ENCODE data around the gene SLC37A1. TPM values are rescaled to one million over a fixed set of nuclear protein-coding genes. Genes with fewer than 3 reads are reported as not detected.

The SLC37A1 gene
- total RNA-seq, 2 donors from 2014 or later, result 98.5 to 118 TPM

DNA sequence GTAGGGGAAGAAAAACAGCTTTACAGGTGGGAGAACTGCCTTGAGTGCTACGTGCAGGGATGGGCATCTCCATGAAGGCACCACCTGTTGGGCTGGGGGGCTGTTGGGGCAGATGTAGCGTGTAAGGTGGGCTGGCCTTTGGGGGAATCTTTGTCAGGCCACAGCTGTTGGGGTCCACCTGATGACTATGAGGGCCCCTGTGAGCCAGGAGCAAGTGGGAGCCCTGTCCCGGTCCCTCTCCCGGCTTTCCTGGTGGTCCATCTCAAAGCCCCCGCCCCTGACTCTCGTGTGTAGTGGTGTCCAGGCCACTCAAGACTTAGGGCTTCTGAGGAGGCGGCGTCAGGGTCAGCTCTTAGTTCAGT lies 13.5 kb downstream of the SLC37A1 start:
- intact Hi-C loops (cut with DNase I), result no loop called here
- Histone ChIP-seq H3K27ac (peak overlapping the region; percentile 82), H3K4me1 (peaks cover 41% of the 10 kb centered on the region), H3K9ac (ENCODE audit: low read depth in 2 of 2, low read length in 2 of 2) (peak overlapping the region in 1 of 2 donors; percentile 68), H3K4me3 (no peak overlapping the region), H3K27me3 (no peaks in the 10 kb centered on the region), H3K9me3 (no peaks in the 10 kb centered on the region), H3K36me3 (peaks cover 4% of the 10 kb centered on the region)
- no peak for DNase-seq
- TF ChIP-seq, protein P1, sequence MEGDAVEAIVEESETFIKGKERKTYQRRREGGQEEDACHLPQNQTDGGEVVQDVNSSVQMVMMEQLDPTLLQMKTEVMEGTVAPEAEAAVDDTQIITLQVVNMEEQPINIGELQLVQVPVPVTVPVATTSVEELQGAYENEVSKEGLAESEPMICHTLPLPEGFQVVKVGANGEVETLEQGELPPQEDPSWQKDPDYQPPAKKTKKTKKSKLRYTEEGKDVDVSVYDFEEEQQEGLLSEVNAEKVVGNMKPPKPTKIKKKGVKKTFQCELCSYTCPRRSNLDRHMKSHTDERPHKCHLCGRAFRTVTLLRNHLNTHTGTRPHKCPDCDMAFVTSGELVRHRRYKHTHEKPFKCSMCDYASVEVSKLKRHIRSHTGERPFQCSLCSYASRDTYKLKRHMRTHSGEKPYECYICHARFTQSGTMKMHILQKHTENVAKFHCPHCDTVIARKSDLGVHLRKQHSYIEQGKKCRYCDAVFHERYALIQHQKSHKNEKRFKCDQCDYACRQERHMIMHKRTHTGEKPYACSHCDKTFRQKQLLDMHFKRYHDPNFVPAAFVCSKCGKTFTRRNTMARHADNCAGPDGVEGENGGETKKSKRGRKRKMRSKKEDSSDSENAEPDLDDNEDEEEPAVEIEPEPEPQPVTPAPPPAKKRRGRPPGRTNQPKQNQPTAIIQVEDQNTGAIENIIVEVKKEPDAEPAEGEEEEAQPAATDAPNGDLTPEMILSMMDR (IDR thresholded peaks at IDR 0.05), result no peak

DNA sequence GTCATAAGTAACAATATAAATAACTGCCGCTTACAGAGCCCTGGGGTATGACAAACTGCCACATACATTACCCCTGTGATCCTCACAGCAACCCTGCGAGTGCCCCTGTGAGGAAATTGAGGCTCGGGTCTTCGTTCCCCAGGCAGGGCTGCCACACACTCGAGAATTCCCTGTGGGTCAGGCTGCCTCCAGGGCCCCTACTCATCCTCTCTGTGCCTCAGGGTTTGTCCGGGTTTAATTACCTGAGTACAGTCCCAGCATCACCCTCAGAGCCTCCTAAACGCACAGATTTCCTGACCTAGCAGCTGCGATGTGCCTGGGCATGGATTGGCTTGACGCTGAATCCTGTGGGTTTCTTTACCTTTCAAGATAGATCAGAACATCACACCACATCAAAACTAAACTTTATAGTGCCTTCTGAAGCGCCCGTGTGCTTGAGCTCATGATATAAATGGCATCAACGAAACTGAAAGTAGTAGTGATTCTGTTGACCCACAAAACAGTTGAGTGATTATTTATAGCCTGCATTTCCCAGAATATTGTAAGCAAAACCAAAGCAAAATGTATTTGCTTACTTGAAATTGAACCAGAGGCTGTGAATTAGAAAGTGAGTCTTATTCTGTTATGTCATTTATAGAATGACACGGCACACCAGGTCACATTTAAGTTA lies 14.0 kb downstream of the SLC37A1 start:
- DNase-seq, result no peak
- peak overlapping the region; percentile 82 for H3K27ac ChIP-seq
- H3K9ac ChIP-seq (ENCODE audit: low read depth in 2 of 2, low read length in 2 of 2), result peak overlapping the region in 1 of 2 donors; percentile 68
- no peaks in the 10 kb centered on the region for H3K27me3 ChIP-seq
- no peak overlapping the region for H3K4me3 ChIP-seq
- TF ChIP-seq, protein P1 (IDR thresholded peaks at IDR 0.05), result no peak
- no peaks in the 10 kb centered on the region for H3K9me3 ChIP-seq
- peaks cover 4% of the 10 kb centered on the region for H3K36me3 ChIP-seq
- intact Hi-C loops (cut with DNase I), result no loop called here
- H3K4me1 ChIP-seq, result peaks cover 41% of the 10 kb centered on the region

DNA sequence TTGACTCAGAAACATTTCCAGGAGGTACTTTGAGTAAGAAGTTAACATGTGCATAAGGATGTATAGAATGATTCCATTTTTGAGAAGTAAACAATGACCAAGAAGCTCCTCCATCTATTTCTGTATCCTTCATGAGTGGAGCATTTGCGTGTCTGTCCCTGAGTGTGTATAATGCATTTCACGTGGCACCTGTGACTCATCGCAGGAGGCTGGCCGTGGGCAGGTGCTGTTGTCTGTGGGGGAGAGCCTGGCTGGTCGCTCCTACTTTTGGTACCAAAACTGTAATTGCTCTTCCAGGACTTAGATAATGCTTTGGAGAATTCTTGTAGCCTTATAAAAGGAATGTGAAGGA lies 16.5 kb downstream of the SLC37A1 start:
- H3K4me1 ChIP-seq, result peaks cover 33% of the 10 kb centered on the region
- TF ChIP-seq, protein P1 (IDR thresholded peaks at IDR 0.05), result no peak

DNA sequence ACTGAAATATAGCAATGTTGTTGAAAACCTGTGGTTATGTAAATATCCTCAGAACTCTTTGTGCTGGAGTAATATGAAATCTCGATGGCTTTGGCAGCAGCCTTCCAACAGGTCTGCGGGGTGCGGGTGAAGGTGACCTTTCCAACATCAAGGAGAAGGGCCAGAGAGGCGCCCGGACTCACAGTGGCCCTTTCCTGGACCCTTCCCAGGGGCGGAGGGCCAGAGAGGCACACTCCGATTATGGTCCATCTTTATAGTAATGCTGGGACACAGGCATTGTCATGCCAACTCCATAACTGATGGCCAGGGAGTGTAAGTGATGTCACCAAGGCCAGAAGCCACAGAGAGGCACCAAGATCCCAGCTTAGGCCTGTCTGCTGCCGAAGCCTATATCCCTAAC lies 18.1 kb downstream of the SLC37A1 start:
- no peak for DNase-seq
- H3K4me1 ChIP-seq, result peaks cover 19% of the 10 kb centered on the region

More for the DNA sequence above, 16.5 kb downstream of the SLC37A1 start:
- Histone ChIP-seq H3K27me3 (no peaks in the 10 kb centered on the region), H3K36me3 (peaks cover 4% of the 10 kb centered on the region), H3K27ac (no peak overlapping the region), H3K9ac (ENCODE audit: low read depth in 2 of 2, low read length in 2 of 2) (no peak overlapping the region), H3K4me3 (no peak overlapping the region), H3K9me3 (no peaks in the 10 kb centered on the region)
- intact Hi-C loops (cut with DNase I), result loop anchor here (5.0 kb wide), 1 partner anchor 63 kb away; no protein-coding TSS in a partner anchor
- no peak for DNase-seq

DNA sequence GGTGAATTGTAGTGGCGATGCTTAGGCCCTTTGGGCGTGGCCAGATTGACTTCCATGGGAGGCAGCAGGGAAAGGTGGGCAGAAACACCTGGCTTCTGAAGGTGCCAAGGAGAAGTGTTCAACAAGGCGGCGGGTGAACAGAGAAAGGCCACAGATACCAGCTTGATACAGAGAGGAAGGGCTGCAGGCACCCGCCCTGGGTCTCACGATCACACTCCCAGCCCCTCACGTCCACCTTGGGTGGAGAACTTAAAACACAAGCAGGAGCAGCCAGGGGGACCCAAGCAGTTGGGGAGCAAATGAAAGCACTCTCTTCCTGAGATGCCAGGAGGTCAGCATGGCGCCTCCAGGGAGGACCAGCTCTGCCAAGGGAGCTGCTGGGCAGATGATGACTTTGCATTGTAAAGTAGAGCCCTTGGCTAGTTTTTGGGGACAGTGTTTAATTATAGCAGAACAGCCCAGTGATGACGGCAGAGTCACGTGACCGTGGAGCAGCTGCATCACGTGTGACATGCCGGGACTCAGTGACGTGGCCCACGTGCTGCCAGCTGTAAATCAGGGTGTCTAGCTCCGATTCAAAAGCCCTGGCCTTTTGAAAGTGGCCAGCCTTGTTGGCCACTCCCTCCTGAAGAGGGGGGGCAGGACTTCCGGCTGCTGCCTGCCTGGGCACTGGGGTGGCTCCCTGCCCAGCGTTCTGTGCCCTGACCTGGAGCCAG lies 19.0 kb downstream of the SLC37A1 start:
- H3K9ac ChIP-seq (ENCODE audit: low read depth in 2 of 2, low read length in 2 of 2), result no peak overlapping the region
- intact Hi-C loops (cut with DNase I), result loop anchor here (5.0 kb wide), 1 partner anchor 65 kb away; no protein-coding TSS in a partner anchor
- no peaks in the 10 kb centered on the region for H3K27me3 ChIP-seq
- peaks cover 4% of the 10 kb centered on the region for H3K36me3 ChIP-seq
- H3K9me3 ChIP-seq, result no peaks in the 10 kb centered on the region
- H3K27ac ChIP-seq, result no peak overlapping the region
- H3K4me1 ChIP-seq, result peaks cover 10% of the 10 kb centered on the region
- peak; percentile 52 for DNase-seq
- H3K4me3 ChIP-seq, result no peak overlapping the region
- TF ChIP-seq, protein P1 (IDR thresholded peaks at IDR 0.05), result no peak

More for the DNA sequence above, 18.1 kb downstream of the SLC37A1 start:
- no peaks in the 10 kb centered on the region for H3K27me3 ChIP-seq
- TF ChIP-seq, protein P1 (IDR thresholded peaks at IDR 0.05), result no peak
- intact Hi-C loops (cut with DNase I), result loop anchor here (5.0 kb wide), 1 partner anchor 64 kb away; no protein-coding TSS in a partner anchor
- no peak overlapping the region for H3K4me3 ChIP-seq
- H3K36me3 ChIP-seq, result peaks cover 4% of the 10 kb centered on the region
- H3K9ac ChIP-seq (ENCODE audit: low read depth in 2 of 2, low read length in 2 of 2), result no peak overlapping the region
- H3K27ac ChIP-seq, result no peak overlapping the region
- H3K9me3 ChIP-seq, result no peaks in the 10 kb centered on the region

Measured in colonic mucosa (tissue), 4 donors.